Activated CD4-positive, CD25-positive, alpha-beta regulatory T cell treated with anti-CD3 and anti-CD28 coated beads, Interleukin-2, amount 50 U/mL, for 16 hours (primary cell): ENCODE measurements around the gene TPI1.
A peak's percentile ranks its signal among the peaks of the same experiment; 100 is the strongest.
"Not testable (repeated sequence)": the region's sequence is repeated elsewhere in the genome, so short reads cannot be mapped to it uniquely, and the experiment has no call there.

Experiments used
- DNase-seq: peaks from one replicate; pipeline ENCODE4 v3.0.0-alpha.2; 2020; ENCODE audit warnings: low read depth, low spot score

The TPI1 gene

GRCh38 chr12:6847676-6848075 lies 19.7 kb upstream of the TPI1 start:
- no peak for DNase-seq

GRCh38 chr12:6849427-6849826 lies 17.9 kb upstream of the TPI1 start:
- no peak for DNase-seq

- DNase-seq, result no peak
Measured at GRCh38 chr12:6849976-6850560, 17.3 kb upstream of the TPI1 start.

- no peak for DNase-seq
Measured at GRCh38 chr12:6850796-6851152, 16.6 kb upstream of the TPI1 start.

GRCh38 chr12:6851153-6851920 lies 16.0 kb upstream of the TPI1 start, which contains the start of gene CDCA3:
Gene CDCA3 (minus strand): TSS chr12:6851286. CDS start chr12:6850952, 334 bp downstream.
- DNase-seq, result peak; percentile 85

- peak; percentile 98 for DNase-seq
Measured at GRCh38 chr12:6851921-6852650, 15.2 kb upstream of the TPI1 start, which contains the start of gene USP5. Gene USP5 (plus strand): TSS chr12:6852150. CDS start chr12:6852180, 30 bp downstream.

- DNase-seq, result peak; percentile 56
Measured at GRCh38 chr12:6852651-6853354, 14.5 kb upstream of the TPI1 start.

- DNase-seq, result no peak
Measured at GRCh38 chr12:6853626-6854025, 13.7 kb upstream of the TPI1 start.

GRCh38 chr12:6854036-6854435 lies 13.3 kb upstream of the TPI1 start:
- no peak for DNase-seq

- no peak for DNase-seq
Measured at GRCh38 chr12:6855322-6855721, 12.0 kb upstream of the TPI1 start.

- DNase-seq, result no peak
Measured at GRCh38 chr12:6858799-6859198, 8.5 kb upstream of the TPI1 start.

GRCh38 chr12:6860116-6860515 lies 7.2 kb upstream of the TPI1 start:
- DNase-seq, result no peak

- no peak for DNase-seq
Measured at GRCh38 chr12:6860942-6861341, 6.4 kb upstream of the TPI1 start.

GRCh38 chr12:6861391-6861790 lies 5.9 kb upstream of the TPI1 start:
- DNase-seq, result no peak

GRCh38 chr12:6863033-6863432 lies 4.3 kb upstream of the TPI1 start:
- DNase-seq, result no peak

GRCh38 chr12:6863586-6864321 lies 3.6 kb upstream of the TPI1 start:
- no peak for DNase-seq

GRCh38 chr12:6865307-6865706 lies 2.0 kb upstream of the TPI1 start:
- DNase-seq, result not testable (repeated sequence)

GRCh38 chr12:6866163-6866919 lies 990 bp upstream of the TPI1 start:
- DNase-seq, result no peak

GRCh38 chr12:6866920-6867412 lies 365 bp upstream of the TPI1 start:
- no peak for DNase-seq
